GM21447 (cell line): Measurements from ENCODE around the gene TRAM2.
"Not testable (repeated sequence)": the region's sequence is repeated elsewhere in the genome, so short reads cannot be mapped to it uniquely, and the experiment has no call there.

ENCODE experiments used
- ATAC-seq: cut with Tn5 transposase; IDR thresholded peaks from one replicate; pipeline ENCODE4 v1.9.1; 2021; ENCODE audit not compliant: unreplicated experiment

TRAM2 gene

DNA sequence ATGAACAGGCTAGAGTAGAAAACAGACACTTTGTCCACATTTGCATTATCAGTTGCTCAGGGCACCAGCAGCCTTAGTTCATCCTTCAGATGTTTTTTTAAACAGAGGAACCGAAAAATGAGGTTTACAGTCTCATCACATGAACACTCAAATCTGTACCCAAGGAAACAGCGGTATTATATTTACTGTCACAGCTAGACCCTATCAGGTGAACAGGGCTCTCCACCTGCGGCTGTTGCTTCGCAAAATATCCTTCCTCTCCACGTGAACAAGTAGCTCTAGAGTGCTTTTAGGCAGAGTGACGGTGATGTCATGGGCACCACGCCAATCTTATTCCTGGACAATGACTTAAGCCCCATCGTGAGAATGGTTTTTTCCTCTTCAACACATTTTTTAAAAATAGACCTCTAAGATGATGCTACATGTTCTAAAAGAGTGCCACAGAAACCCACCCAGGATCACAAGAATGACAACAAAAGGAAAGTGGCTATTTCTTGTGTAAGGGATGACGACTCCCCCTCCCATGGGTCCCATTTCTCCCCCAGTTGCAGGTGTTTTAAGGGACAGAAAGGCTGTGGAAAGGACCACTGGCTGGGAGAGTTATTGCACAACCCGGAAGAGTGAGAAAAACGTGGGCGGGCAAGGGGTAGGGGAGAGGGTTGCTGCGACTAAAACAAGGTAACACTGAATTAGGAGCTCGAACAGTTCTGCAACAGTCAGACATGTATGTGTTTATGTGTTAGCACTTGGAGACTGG is 79.0 kb downstream of the TRAM2 start:
- peak; percentile 82 for ATAC-seq

DNA sequence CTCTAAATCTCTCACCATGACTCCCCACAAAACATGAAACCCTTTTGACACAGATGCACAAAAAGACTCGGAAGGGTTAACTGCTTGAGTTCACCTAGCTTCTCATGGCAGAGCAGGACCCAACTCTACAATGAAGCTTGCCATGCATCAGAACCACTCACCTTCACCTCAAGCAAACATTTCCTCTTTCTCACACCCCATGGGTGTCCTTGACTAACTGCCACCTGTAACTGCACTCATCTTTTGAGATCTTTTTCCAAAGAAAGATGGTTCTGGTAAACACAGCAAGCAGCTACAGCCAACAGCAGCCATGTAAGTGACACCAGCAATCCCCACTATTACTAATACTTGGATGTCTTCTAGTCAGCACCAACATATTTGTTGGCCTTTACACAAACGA is 80.2 kb downstream of the TRAM2 start:
- no peak for ATAC-seq

DNA sequence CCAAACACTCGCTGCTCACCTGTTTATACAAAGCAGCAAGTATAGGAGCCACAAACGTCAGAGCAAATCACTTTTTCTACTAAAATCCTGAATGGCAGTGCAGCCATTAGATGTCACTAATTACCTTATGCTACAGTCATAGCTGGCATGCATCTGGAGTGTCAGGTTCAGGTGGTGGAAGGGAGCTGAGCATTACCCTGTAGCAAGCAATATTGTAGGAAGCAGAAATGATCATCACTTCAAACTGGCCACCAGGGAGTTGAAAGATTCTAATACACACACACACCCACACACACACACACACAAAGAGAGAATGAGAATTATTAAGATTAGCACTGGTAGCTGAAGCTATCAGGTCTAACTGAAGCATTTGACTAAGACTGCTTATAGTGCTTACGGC is 80.9 kb downstream of the TRAM2 start:
- no peak for ATAC-seq

DNA sequence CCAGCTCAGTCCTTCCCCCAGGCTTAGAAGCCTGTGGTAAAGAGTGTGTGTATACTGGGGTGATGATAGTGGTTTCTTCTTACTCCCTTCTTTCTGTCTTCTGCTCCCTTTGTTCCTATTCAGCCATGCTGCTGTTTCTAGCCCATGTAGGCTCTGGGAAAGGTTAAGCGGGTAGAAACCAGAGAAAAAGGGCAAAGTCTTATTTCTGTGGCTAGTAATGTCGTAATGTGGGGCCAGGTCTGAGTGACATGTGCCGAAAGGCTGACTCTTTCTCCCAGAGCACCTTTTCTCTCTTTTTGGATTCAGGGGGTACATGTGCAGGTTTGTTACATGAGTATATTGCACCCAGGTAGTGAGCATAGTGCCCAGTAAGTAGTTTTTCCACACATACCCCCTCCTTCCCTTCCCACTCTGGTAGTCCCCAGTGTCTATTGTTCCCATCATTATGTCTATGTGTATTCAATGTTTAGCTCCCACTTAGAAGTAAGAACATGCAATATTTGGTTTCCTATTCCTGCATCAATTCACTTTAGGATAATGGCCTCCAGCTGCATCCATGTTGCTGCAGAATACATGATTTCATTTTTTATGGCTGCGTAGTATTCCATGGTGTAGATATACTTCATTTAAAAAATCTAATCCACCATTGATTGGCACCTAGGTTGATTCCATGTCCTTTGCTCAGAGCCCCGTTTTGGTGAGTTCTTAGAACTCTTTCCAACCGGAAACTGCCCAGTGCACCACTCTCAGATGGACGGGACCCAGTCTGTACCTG is 82.4 kb downstream of the TRAM2 start:
- no peak for ATAC-seq

DNA sequence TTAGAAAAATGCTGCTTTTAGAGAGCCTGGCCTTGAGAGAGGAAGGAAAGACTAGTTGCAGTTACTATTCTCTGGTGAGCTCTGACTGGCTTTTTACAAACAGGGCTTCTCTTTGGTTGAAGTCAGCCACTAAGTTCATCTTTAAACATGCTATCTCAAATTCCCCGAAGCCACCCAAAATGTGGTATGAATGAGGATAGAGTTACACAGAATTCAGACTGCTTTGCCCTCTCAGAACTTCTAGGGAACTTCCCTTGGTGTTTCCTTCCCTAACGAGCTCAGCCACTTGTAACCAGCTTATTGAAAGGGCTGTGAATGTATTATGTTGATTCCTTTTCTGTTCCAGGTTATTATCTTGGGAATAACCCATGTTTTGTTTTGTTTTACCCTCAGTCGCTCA is 83.2 kb downstream of the TRAM2 start:
- ATAC-seq, result no peak

DNA sequence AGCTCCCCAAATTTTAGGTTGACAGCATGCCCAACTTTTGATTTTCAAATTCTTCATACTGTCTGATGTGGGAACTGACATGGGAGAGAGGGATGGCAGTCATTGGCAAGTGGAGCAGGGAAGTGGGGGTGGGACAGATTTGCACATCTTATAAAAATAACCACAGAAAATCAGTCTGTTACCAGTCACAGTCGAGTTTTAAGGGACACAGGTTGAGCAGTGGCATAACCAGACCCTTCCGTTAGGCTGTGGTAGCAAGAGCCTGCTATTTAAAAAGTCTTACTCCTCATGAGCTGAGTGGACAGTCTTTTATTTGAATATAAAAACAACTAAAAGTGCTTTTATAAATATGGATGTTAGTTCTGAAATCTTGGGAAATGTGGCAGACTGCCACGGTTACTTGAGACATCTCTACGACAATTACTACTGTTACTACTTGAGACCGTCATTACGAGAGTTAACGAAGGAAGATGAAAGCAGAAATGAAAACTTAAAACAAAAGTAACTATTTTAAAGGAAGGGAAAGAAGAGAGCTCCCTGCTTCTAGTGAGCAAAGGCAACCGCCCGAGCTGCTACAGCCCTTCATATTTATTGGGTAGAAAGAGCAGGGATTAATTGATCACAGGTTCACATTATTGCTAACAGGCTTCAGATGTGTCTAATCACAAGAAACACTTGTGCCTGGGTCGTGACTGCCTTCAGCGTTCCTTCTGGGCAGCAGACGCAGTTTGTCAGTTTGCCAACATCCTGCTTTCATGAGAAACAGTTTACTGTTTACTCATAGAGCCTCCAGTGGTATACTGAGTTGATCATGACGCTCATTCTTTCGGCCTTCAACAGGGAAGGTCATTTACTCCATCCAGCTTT is 85.4 kb downstream of the TRAM2 start:
- peak; percentile 68 for ATAC-seq

DNA sequence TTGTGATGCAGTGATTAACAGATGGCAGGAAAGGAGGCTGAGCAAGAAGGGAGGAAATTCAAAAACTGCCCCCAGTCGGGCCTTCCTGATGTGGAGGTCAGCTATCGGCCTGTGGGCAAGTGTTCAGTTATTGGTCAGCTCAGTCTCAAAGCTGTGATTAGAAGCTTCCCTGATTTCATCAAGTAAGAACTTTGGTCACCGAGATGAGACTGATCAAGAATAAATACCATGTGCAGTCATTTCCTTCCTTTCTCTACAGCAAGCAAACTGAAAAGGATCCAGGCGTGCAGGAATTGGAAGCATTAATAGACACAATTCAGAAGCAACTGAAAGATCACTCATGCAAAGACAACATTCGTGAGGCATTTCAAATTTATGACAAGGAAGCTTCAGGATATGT is 87.0 kb downstream of the TRAM2 start:
- ATAC-seq, result no peak

DNA sequence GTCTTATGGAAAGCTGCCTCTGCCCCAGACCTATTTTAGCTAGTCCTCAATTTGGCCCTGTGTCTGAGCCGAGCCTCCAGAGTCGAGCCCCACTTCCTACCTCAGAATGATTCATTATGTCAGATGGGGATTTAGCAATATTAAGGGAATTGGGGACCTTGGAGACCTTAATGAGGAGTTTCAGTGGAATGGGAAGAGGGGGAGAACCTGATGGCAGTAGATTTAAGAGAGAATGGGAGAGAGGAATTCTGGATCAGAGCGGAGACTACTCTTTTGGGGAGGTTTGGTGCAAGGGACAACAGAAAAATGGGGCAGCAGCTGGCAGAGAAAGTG is 93.2 kb downstream of the TRAM2 start:
- no peak for ATAC-seq

DNA sequence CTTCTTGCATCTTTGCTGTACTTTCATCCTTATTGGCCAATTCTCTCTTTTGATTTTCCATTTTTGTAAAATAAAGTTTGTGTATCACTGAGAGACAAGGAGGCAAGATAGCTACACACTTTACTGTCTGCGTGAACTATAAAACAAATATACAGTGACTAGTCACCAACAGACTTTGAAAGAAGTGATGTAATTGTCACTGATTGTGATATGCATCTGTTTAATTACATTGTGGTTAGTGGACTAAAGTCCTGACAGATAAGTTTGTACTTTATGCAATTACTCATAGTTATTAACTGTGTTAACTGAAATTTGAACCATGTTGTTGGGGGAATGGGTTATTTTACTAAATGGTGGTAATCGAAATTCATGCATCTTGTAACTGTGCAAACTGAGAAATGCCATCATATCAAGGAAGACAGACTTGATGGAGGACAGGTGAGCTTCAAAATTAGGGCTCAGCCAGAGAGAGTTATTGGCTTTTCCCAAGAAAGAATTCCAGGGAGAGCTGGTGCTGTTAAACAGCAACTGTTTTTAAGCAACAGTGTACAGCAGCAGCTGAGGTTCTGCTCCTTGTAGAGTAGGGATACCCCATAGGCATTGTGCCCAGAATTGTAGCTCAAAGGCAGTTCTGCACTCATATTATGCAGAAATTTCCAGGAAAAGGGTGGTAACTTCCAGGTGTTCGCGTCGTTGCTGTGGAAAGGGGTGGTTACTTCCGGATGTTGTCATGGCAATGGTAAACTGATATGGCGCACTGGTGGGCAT is 93.8 kb downstream of the TRAM2 start:
- no peak for ATAC-seq

DNA sequence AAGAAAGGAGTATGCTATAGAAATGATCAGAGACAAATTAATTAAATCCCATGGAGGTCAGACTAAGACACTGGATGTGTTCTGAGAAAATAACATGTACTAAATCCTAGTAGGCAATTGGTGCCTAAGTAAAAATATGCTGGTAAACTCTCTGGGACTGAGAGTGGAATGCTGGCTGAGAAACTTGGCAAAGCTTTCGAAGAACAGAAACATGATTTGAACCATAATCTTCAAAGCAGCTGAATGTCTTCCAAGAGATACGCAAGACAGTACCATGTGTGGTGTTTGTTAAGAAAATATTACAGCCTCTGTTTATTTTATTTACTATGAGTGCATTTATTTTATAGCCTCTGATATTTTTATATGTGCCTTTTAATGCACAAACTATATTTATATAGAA is 101.6 kb downstream of the TRAM2 start:
- no peak for ATAC-seq

DNA sequence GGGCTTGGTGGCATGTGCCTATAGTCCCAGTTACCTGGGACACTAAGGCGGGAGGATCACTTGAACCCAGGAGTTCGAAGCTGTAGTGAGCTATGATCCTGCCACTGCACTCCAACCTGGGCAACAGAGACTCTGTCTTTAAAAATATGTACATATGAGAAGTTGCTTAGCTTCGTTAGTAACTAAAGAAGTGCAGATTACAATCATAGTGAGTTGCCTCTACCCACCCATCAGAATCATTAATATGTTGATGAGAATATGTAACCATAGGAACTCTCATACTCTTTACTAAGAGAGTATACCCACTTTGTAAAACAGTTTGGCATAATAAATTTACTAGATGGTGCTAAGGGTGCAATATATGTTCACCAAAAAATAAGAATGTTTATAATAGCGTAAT is 102.7 kb downstream of the TRAM2 start:
- no peak for ATAC-seq

DNA sequence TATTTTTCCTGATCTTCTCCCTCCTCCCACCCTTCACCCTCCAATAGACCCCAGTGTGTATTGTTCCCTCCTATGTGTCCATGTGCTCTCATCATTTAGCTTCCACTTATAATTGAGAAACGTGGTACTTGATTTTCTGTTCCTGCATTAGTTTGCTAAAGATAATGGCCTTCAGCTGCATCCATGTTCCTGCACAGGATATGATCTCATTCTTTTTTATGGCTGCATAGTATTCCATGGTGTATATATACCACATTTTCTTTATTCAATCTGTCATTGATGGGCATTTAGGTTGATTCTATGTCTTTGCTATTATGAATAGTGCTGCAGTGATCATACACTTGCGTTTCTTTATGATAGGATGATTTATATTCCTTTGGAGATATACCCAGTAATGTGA is 115.7 kb downstream of the TRAM2 start:
- not testable (repeated sequence) for ATAC-seq

DNA sequence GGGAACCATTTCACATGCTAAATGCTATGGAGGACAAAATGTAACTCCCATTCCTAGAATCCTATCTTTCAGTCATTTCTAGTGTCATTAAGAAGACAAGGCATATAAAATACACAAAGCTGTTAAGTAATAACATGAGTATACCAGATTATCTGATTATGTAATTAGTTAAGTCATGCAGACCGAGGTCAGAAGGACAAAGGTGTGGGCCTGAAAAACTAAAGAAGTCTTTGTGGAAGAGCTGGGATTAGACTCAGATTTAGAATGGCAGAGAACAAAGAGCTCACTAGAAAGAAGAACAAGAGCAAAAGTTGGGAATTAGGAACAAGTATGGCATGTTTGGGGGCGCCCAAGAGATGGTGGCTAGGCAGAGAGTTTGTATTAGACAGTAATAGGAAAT is 119.8 kb downstream of the TRAM2 start:
- no peak for ATAC-seq

DNA sequence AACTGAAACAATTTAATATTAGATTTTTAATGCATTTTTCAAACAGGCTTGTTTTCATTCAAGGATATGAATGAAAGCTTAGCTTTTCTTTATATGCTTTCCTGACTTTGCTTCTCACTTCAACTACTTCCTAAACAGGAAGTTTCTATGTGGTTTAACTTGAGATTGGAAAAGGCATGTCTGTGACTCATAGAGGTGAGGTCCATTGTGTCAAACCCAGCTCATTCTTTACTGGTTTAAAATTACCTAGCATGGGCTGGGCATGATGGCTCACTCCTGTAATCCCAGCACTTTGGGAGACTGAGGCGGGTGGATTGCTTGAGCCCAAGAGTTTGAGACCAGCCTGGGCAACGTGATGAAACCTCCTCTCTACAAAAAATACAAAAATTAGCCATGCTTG is 122.3 kb downstream of the TRAM2 start:
- no peak for ATAC-seq
